HG02852 (cell line): ENCODE measurements around the gene TOR3A.
A peak's percentile ranks its signal among the peaks of the same experiment; 100 is the strongest.
"Not testable (repeated sequence)": the region's sequence is repeated elsewhere in the genome, so short reads cannot be mapped to it uniquely, and the experiment has no call there.

ENCODE experiments used
- ATAC-seq: cut with Tn5 transposase; IDR thresholded peaks from one replicate; pipeline ENCODE4 v1.9.1; 2021; ENCODE audit warnings: mild to moderate bottlenecking, moderate library complexity; ENCODE audit not compliant: unreplicated experiment

TOR3A gene

GRCh38 chr1:179081687-179082332 is at the start of gene TOR3A:
TOR3A (plus strand) TSS chr1:179082070; CDS start chr1:179082129, 59 bp downstream.
- ATAC-seq, result peak; percentile 86

- peak; percentile 77 for ATAC-seq
Measured at GRCh38 chr1:179034720-179035119, 47.1 kb upstream of the TOR3A start.

GRCh38 chr1:179036844-179037465 is 44.9 kb upstream of the TOR3A start:
- peak; percentile 54 for ATAC-seq

- ATAC-seq, result no peak
Measured at GRCh38 chr1:179038528-179039281, 43.2 kb upstream of the TOR3A start.

GRCh38 chr1:179039502-179040174 is 42.2 kb upstream of the TOR3A start:
- not testable (repeated sequence) for ATAC-seq

- ATAC-seq, result not testable (repeated sequence)
Measured at GRCh38 chr1:179040175-179040551, 41.7 kb upstream of the TOR3A start.

- no peak for ATAC-seq
Measured at GRCh38 chr1:179042087-179042486, 39.8 kb upstream of the TOR3A start.

- no peak for ATAC-seq
Measured at GRCh38 chr1:179042700-179043099, 39.2 kb upstream of the TOR3A start.

GRCh38 chr1:179043266-179043665 is 38.6 kb upstream of the TOR3A start:
- no peak for ATAC-seq

GRCh38 chr1:179043907-179044306 is 38.0 kb upstream of the TOR3A start:
- ATAC-seq, result no peak

- ATAC-seq, result no peak
Measured at GRCh38 chr1:179046808-179047635, 34.8 kb upstream of the TOR3A start.

- no peak for ATAC-seq
Measured at GRCh38 chr1:179047636-179047997, 34.3 kb upstream of the TOR3A start.

GRCh38 chr1:179048339-179049124 is 33.3 kb upstream of the TOR3A start:
- ATAC-seq, result no peak

GRCh38 chr1:179052776-179053175 is 29.1 kb upstream of the TOR3A start:
- ATAC-seq, result no peak

- ATAC-seq, result no peak
Measured at GRCh38 chr1:179053486-179053885, 28.4 kb upstream of the TOR3A start.

- no peak for ATAC-seq
Measured at GRCh38 chr1:179055937-179056336, 25.9 kb upstream of the TOR3A start.

GRCh38 chr1:179058487-179059483 is 23.1 kb upstream of the TOR3A start:
- no peak for ATAC-seq
